Embryonic facial prominence (tissue), 1 donor: Measurements from ENCODE around the gene EIPR1.

ENCODE experiments used
- DNase-seq: peaks from one replicate; pipeline ENCODE4 v3.0.0-alpha.2; 2016; ENCODE audit errors: extremely low spot score

Gene EIPR1

DNA sequence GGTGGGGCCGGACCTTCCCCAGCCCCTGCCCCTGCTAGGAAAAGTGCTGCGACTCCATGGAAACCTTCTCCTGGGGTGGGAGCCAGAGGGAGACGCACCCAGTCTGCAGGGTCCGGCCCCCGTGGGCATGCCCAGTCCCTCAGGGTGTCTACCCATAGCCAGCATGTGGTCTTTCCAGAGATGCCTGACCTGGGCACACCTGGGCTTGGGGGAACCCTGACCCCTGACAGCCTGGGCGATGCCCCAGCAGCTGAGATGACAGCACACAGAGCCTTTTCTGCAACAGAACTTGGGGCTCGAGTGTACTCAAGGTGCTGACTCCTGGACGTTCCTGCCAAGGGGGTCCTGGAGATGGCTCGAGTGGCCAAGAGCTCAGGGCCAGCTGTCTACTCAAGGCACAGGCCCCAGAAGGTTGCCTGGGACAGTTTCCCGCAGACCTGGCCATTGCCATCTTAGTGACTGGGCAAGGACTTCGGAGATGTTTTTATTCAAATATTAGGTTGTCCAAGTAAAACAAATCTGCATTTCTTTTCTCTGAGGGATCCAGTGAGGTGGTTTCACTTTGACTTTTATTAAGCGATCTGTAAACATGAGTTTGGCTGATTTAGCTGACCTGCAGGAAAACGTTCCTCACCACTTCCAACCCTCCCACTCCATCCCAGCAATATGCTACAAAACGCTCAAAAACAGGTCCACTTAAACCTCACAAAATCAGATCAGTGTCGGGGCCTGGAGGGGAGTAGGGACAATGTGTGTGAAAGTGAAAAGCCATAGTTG is 228.0 kb downstream of the EIPR1 start:
- DNase-seq, result no peak

DNA sequence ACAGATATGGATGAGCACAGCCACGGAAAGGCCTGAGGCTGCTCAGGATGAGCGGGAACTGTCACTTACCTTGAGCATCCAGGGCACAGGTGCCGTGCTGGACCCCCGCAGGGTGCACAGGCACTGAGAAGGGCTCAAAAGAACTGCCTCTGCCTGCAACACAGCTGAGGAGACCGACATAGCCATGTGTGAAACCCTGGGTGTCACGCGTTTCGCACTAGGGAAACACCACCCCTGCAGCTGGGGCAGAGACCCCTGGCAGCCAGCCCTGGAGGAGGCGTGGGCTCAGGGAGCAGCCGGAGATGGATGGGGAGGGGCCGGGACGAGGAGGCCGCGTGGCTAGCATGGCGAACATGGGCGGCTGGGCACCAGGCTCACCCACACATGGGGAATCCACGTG is 228.9 kb downstream of the EIPR1 start:
- no peak for DNase-seq

DNA sequence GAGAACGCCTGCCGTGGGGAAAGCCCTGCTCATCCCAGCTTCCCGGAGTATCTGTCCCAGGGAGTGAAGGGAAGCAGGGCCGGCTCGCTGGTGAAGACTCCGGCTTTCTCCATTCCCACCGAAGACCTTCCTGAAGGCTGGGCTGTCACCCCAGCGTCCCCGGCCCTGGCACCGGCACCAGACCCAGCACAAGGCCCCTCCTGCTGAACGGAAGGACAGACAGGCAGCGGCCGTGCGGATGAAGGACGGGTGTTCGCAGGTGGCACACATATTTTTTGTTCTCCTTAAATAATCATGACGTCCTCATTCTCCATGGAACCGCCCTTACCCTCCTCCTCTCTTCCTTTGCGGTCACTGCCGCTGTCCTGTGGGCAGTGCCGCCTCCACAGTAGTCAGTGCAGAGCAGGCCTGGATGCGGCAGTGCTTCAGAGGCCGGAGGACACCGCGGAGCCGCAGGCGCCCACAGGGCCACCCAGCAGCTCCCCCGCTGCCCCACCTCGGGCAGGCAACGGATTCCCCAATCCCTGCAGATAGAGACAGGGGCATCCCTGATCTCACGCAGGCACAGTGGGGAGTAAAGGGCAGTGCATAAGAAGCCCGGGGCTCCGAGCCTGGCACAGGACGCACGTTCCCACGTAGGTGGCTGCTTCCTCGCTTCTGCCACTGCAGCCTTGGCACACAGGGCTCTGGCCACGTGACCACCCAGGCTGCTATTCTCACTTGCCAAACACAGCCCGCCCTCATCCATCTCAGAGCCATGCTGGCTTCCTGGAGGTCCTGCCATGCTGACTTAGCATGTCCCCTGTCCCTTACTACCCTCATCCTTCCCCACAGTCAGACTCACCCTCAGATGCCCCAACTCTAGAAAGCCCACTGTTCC is 229.7 kb downstream of the EIPR1 start:
- no peak for DNase-seq

DNA sequence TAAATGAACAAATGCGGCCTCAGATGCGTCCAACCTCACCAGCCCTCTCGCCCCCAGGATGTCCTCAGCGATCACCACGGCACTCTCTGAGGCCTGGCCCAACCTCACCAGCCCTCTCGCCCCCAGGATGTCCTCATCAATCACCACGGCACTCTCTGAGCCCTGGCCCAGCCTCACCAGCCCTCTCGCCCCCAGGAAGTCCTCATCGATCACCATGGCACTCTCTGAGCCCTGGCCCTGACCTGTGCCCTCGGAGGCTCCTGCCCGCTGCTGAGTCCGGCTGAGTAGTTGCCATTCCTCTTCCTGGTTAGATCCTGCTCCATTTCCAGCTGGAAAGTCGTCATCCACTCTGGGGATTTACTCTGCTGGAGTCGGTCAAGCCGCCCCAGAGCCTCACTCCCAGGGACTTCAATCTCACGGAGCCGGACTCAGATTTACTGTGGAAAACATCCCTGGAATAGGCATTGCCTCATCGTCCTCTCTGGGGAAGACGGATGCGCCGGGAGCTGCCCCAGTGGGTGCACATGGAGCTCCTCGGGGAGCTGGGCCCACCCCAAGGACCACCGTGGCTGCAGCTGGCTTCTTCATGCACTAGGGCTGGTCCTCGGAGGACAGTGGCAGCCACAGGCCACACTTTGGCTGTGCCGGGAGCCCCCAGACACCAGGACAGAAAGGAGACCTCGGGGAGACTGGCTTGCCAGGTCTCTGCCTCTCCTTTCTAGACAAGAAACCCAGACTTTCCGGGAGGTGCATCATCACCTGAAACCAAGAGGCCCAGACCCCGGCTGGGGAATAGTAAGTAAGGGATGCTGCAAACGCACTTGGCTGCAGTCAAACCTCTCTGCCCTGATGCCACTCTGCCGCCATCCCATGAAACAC is 230.6 kb downstream of the EIPR1 start:
- DNase-seq, result no peak

DNA sequence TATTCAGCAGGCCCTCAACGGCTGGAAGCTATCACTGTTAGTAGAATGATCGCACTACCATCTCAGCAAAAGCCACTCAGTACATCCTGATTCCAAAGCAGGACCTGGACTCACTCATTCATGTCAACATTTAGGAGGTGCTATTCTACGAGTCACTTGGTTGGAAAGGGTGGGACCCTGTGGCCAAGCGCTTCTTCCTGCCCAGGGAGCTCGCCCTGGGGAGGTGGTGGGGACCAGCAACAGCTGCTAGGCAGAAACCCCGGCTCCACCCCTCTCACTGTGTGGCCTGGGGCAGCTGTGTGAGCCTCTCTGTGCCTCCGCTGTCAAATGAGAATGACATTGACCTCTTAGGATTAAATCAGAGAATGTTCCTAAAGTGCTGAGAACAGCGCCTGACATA is 231.4 kb downstream of the EIPR1 start:
- no peak for DNase-seq

DNA sequence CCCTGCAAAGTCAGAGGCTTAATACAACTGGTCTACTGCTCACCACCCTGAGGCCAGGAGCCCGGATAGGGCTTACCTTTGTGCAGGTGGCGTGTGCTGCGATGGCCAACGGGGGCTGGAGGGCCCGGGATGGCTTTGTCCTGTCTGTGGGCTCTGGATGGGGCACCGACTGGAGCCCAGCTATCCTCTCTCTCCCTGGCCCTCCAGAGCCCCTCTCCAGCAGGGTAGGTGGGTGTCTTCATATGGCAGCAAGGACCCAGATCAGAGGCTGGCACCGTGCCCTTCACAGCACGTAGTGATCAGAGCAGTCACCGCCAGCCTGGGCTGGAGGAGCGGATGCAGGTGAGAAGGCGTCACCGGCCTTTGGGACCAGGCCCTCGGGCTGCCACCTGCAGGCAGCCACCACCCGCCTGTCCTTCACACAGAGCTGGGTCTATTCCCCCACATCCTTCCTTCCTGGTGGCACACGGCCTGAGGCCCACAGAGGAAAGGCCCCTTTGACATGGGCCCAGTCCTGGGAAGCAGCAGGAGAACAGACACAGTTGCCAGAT is 232.1 kb downstream of the EIPR1 start:
- DNase-seq, result no peak

DNA sequence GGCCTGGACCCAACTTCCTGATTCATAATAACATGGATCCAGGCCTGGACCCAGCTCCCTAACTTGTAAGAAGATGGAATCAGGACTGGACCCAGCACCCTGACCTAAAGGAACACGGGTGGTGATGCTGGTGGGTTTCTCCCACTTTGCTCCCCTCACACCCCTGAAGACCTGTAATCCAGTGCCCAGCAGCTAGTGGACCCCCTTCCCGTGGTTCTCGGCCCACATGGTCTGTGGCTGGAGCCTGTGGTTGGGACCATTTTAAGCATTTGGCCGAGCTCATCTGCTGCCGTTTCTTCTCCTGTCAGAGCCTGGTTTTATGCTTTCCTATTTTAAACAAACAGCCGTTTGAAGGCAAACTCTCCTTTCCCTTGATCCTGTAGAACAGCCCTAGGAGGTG is 232.8 kb downstream of the EIPR1 start:
- DNase-seq, result no peak

DNA sequence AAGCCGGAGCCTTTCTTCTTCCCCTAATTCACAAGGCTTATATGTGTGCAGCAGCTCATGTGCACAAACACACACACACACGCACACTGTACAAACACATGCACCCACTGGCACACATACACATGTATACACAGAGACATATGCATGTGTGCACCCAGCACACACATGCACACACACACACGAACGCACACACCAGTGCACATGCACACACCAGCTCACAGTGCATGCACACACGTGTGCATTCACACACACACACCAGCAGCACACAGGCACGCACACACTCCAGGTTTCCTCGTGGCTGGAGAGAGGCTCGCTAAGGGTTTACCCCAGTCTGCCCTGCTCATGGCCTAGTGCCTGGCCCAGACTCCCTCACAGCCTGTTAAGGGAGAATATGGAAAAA is 234.0 kb downstream of the EIPR1 start:
- no peak for DNase-seq

DNA sequence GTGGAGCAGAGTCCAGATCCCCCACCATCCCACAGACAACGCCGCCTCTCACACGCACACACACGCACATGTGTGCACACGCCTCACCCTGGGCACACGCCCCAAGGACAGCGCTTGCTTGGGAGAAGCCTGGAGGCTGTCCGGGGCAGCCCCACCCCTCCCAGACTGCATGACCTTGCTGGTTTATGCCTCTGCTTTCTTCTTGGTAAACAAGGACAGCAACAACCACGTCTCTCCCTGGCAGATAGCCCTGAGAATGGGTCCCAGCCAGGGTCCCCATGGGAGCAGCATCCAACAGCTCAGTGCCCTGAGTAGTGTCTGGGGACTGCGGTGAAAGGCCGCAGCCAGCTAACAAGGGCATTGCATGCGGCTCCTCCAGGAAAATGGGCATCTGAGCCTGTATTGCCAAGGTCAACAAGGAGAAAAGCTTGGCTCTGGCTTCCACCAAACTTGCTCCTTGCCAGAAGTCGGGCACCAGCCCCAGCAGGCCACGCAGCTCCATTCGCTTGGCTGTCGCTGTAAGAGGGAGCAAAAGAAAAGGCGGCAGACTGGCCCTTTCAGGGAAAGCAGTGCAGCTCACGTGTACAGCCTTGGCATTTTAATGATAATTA is 234.6 kb downstream of the EIPR1 start:
- DNase-seq, result no peak

DNA sequence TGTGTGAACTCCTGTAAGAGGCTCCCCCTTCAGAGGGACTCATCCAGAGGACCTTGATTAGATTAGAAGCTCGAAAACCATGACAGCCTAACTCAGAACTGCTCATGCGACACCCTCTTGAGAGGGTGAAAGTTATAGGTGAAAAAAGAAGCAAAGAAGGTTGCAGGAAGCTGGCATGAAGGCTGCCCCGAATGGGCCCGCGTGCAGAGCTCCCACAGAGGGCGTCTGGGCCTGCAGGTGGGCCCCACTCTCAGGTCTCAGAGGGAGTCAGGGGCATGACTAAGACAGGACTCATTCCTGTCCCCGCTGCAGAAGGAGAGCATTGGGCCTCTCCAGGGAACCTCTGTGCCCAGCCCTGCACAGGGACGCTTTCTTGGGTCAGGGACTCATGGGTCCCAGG is 235.4 kb downstream of the EIPR1 start:
- no peak for DNase-seq

DNA sequence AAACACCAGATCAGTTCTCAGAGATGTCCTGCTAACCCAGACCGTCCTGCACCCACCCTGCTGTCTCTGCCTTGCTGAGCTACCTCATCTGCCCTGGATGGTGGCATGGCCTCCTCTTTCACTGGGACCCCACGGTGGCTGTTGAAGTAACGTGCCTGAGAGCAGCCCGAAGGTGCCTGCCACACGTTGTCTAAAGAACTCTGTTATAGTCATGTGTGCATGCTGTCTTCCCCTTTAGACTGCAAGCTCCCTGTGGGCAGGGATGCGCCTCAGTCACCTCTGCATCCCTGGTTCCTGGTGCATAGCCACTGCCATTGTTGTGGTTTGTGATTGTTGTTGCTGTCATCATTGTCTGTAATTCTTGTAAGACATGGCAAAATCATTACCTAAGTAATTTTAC is 235.9 kb downstream of the EIPR1 start:
- no peak for DNase-seq

DNA sequence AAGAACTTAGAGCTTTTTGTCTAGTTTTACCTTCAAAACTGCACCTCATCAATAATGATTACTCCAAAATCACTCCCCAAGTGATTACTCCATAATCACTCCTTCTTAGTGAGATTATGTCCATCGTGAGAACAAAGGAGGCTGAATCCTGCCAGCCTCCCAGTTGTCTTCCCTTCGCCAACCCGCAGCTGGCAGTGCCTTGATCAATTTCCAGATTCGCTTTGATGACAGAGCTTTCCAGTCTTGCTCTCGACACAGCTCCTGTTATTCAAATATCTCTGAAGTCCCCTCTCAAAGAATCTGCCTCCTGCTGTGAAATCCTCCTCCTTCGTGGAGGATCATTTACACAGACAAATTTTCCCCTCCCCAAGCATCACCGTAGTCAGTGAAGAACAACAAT is 237.7 kb downstream of the EIPR1 start:
- no peak for DNase-seq
